ENCODE measurements around the gene NUPR1. TPM values are rescaled to one million over a fixed set of nuclear protein-coding genes. Genes with fewer than 3 reads are reported as not detected.

The NUPR1 gene
- polyA plus RNA-seq, 1 donor (not counting 4 experiments of a cell fraction or from before 2014, with no cell fraction given) = 126 TPM

DNA sequence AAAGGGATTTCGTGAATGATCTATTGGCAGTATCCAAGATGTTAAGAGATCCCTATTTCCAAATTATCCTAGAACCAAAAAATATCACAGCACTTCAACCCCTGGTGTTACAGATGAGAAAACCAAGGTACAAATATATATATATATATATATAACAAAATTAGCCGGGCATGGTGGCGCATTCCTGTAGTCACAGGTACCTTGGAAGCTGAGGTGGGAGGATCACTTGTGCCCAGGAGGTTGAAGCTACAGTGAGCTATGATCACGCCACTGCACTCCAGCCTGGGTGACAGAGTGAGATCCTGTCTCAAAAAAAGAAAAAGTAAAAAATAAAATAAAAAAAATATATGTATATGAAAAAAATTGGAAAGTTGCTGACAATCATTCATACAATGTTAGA lies 46.3 kb downstream of the NUPR1 start:
- H3K9me3 ChIP-seq (ENCODE audit: control insufficient read depth, low read depth, low read length) = no peaks in the 10 kb centered on the region
- peak overlapping the region; percentile 99 for H3K27ac ChIP-seq (ENCODE audit: control insufficient read depth, insufficient read depth, low read length)
- no peaks in the 10 kb centered on the region for H3K79me2 ChIP-seq (ENCODE audit: control insufficient read depth, insufficient read depth, low read length)
- dilution Hi-C loops (cut with MboI; ENCODE audit: extremely low pct_ligation_motif_present, low sequenced_read_pairs) = no loop called here
- no peaks in the 10 kb centered on the region for H3K27me3 ChIP-seq (ENCODE audit: control insufficient read depth, extremely low read depth, insufficient read depth, low read length)
- DNase-seq (ENCODE audit: low read depth, low spot score) (no peak), FAIRE-seq (no peak)
- peaks cover 2% of the 10 kb centered on the region for H3K4me1 ChIP-seq (ENCODE audit: control insufficient read depth, extremely low read depth, insufficient read depth, low read length)
- H2AFZ ChIP-seq (ENCODE audit: control insufficient read depth, low read length) = peak overlapping the region; percentile 98
- no peaks in the 10 kb centered on the region for H3K9me1 ChIP-seq (ENCODE audit: control insufficient read depth, extremely low read depth, insufficient read depth, low read length)
- peaks cover 0 to 4% of the 10 kb centered on the region in 2 experiments for H3K36me3 ChIP-seq (ENCODE audit: control insufficient read depth in 2 of 2, extremely low read depth in 1 of 2, insufficient read depth in 2 of 2, low read length in 2 of 2)
- H3K4me2 ChIP-seq (ENCODE audit: control insufficient read depth, extremely low read depth, insufficient read depth, low read depth, low read length) = peak overlapping the region; percentile 66
- peak overlapping the region; percentile 98 for H3K9ac ChIP-seq (ENCODE audit: control insufficient read depth, extremely low read depth, insufficient read depth, low read length)
- no peaks in the 10 kb centered on the region for H4K20me1 ChIP-seq (ENCODE audit: control insufficient read depth, extremely low read depth, insufficient read depth, low read length)
- peak overlapping the region in 2 of 3 experiments; percentile 89 to 93 for H3K4me3 ChIP-seq (ENCODE audit: control insufficient read depth in 2 of 3, extremely low read depth in 1 of 3, insufficient read depth in 2 of 3, low read depth in 1 of 3, low read length in 3 of 3)
- TF ChIP-seq, protein P1, sequence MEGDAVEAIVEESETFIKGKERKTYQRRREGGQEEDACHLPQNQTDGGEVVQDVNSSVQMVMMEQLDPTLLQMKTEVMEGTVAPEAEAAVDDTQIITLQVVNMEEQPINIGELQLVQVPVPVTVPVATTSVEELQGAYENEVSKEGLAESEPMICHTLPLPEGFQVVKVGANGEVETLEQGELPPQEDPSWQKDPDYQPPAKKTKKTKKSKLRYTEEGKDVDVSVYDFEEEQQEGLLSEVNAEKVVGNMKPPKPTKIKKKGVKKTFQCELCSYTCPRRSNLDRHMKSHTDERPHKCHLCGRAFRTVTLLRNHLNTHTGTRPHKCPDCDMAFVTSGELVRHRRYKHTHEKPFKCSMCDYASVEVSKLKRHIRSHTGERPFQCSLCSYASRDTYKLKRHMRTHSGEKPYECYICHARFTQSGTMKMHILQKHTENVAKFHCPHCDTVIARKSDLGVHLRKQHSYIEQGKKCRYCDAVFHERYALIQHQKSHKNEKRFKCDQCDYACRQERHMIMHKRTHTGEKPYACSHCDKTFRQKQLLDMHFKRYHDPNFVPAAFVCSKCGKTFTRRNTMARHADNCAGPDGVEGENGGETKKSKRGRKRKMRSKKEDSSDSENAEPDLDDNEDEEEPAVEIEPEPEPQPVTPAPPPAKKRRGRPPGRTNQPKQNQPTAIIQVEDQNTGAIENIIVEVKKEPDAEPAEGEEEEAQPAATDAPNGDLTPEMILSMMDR (optimal IDR thresholded peaks at IDR 0.05 in 1 of 3, IDR thresholded peaks at IDR 0.05 in 1 of 3, conservative IDR thresholded peaks at IDR 0.05 in 1 of 3; ENCODE audit: extremely low read depth in 1 of 3, insufficient read depth in 2 of 3, low read length in 3 of 3) = no peak
- no peak for TF ChIP-seq EZH2 (IDR thresholded peaks at IDR 0.05; ENCODE audit: low read length)

DNA sequence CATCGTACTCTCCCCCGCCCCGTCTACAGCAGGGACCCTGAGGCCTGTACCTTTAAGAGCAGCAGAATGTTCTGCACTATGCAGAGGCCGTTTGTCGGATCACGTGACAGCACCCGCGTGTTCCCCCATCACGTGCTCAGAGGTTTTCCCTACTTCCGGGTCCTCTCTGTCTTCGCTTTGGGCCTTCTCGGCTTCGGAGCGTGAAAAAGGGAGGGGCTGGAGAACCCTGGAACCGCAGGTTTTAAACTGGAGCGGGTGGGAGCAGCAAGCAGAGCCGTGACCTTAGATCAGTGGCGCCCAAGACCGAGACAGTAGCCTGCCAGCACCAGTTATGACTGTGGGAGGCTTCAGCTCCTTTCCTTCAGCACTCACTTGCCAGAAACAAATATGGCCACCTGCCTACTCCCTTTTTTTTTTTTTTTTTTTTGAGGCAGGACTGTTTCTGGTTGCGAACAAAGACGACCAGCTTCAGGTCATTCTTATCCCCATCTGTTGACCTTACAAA lies 46.8 kb downstream of the NUPR1 start, which contains the start of gene CLN3:
TSS of gene CLN3 (minus strand) at position 105 of the 505 bp plus-strand sequence. CDS start 315 bp downstream, outside the sequence.
- Histone ChIP-seq H4K20me1 (ENCODE audit: control insufficient read depth, extremely low read depth, insufficient read depth, low read length) (no peaks in the 10 kb centered on the region), H3K4me1 (ENCODE audit: control insufficient read depth, extremely low read depth, insufficient read depth, low read length) (peaks cover 2% of the 10 kb centered on the region), H3K4me2 (ENCODE audit: control insufficient read depth, extremely low read depth, insufficient read depth, low read depth, low read length) (peak within 1 kb of the TSS; percentile 66), H3K27ac (ENCODE audit: control insufficient read depth, insufficient read depth, low read length) (peak within 1 kb of the TSS; percentile 99), H3K9me1 (ENCODE audit: control insufficient read depth, extremely low read depth, insufficient read depth, low read length) (no peaks in the 10 kb centered on the region), H3K27me3 (ENCODE audit: control insufficient read depth, extremely low read depth, insufficient read depth, low read length) (no peaks in the 10 kb centered on the region), H3K79me2 (ENCODE audit: control insufficient read depth, insufficient read depth, low read length) (no peaks in the 10 kb centered on the region), H2AFZ (ENCODE audit: control insufficient read depth, low read length) (peak within 1 kb of the TSS; percentile 98), H3K9ac (ENCODE audit: control insufficient read depth, extremely low read depth, insufficient read depth, low read length) (peak within 1 kb of the TSS; percentile 98), H3K4me3 (ENCODE audit: control insufficient read depth in 2 of 3, extremely low read depth in 1 of 3, insufficient read depth in 2 of 3, low read depth in 1 of 3, low read length in 3 of 3) (peak within 1 kb of the TSS; percentile 72 to 93 (median 89)), H3K36me3 (ENCODE audit: control insufficient read depth in 2 of 2, extremely low read depth in 1 of 2, insufficient read depth in 2 of 2, low read length in 2 of 2) (peaks cover 0 to 6% of the 10 kb centered on the region in 2 experiments), H3K9me3 (ENCODE audit: control insufficient read depth, low read depth, low read length) (no peaks in the 10 kb centered on the region)
- dilution Hi-C loops (cut with MboI; ENCODE audit: extremely low pct_ligation_motif_present, low sequenced_read_pairs) = no loop called here
- TF ChIP-seq, protein P1 (optimal IDR thresholded peaks at IDR 0.05 in 1 of 3, IDR thresholded peaks at IDR 0.05 in 1 of 3, conservative IDR thresholded peaks at IDR 0.05 in 1 of 3; ENCODE audit: extremely low read depth in 1 of 3, insufficient read depth in 2 of 3, low read length in 3 of 3) = no peak
- no peak for TF ChIP-seq EZH2 (IDR thresholded peaks at IDR 0.05; ENCODE audit: low read length)
- FAIRE-seq (peak; percentile 75), DNase-seq (ENCODE audit: low read depth, low spot score) (peak; percentile 71)
